ENCODE results near the gene SLC9A3. TPM values are rescaled to one million over a fixed set of nuclear protein-coding genes. Genes with fewer than 3 reads are reported as not detected.

Gene SLC9A3
- total RNA-seq, 1 donor from 2014 or later, result 1.3 TPM

- TF ChIP-seq CTCF (conservative IDR thresholded peaks at IDR 0.05; ENCODE audit: low read depth, low read length), result no peak
- DNase-seq (ENCODE audit: low read depth), result no peak
- no peak overlapping the region for H3K4me3 ChIP-seq (ENCODE audit: low read depth, low read length)
Measured at GRCh38 chr5:423626-424261, 100.5 kb downstream of the SLC9A3 start.

- no peak overlapping the region for H3K4me3 ChIP-seq (ENCODE audit: low read depth, low read length)
- TF ChIP-seq CTCF (conservative IDR thresholded peaks at IDR 0.05; ENCODE audit: low read depth, low read length), result no peak
- DNase-seq (ENCODE audit: low read depth), result no peak
Measured at GRCh38 chr5:423233-423565, 101.0 kb downstream of the SLC9A3 start.

- no peak overlapping the region for H3K4me3 ChIP-seq (ENCODE audit: low read depth, low read length)
- no peak for DNase-seq (ENCODE audit: low read depth)
- no peak for TF ChIP-seq CTCF (conservative IDR thresholded peaks at IDR 0.05; ENCODE audit: low read depth, low read length)
Measured at GRCh38 chr5:422323-423232, 101.7 kb downstream of the SLC9A3 start.

- no peak for TF ChIP-seq CTCF (conservative IDR thresholded peaks at IDR 0.05; ENCODE audit: low read depth, low read length)
- no peak for DNase-seq (ENCODE audit: low read depth)
Measured at GRCh38 chr5:421901-422300, 102.3 kb downstream of the SLC9A3 start.

GRCh38 chr5:421287-421880 is 102.9 kb downstream of the SLC9A3 start:
- no peak for TF ChIP-seq CTCF (conservative IDR thresholded peaks at IDR 0.05; ENCODE audit: low read depth, low read length)
- no peak for DNase-seq (ENCODE audit: low read depth)
- no peak overlapping the region for H3K4me3 ChIP-seq (ENCODE audit: low read depth, low read length)

More at GRCh38 chr5:421901-422300, 102.3 kb downstream of the SLC9A3 start:
- no peak overlapping the region for H3K4me3 ChIP-seq (ENCODE audit: low read depth, low read length)

GRCh38 chr5:420632-421286 is 103.5 kb downstream of the SLC9A3 start:
- H3K4me3 ChIP-seq (ENCODE audit: low read depth, low read length), result no peak overlapping the region
- no peak for DNase-seq (ENCODE audit: low read depth)
- TF ChIP-seq CTCF (conservative IDR thresholded peaks at IDR 0.05; ENCODE audit: low read depth, low read length), result no peak

Other genes with a start within 250 kb of the SLC9A3 start
- gene AHRR, start 202.7 kb downstream of the SLC9A3 start, total RNA-seq, result 0.29 and 0.65 TPM in 2 replicates
- 23.8 and 27.2 TPM in 2 replicates for gene EXOC3, start 81.3 kb downstream of the SLC9A3 start, total RNA-seq
- 7.6 and 8.0 TPM in 2 replicates for gene CEP72, start 87.9 kb upstream of the SLC9A3 start, total RNA-seq
- gene TPPP, start 168.9 kb upstream of the SLC9A3 start, total RNA-seq, result 0.46 and 1.0 TPM in 2 replicates

Data from epithelial cell of proximal tubule (primary cell).